RWPE2 (cell line): ENCODE measurements around the gene HOXA10.

Source experiments
- ATAC-seq: fragments of 200-7000 bp; cut with Tn5 transposase; 3 replicates; pipeline ENCODE4 v1.9.1; 2021; ENCODE audit warnings: low read depth
- DNase-seq: peaks from one replicate; pipeline ENCODE4 v3.0.0-alpha.2; 2020; ENCODE audit warnings: low spot score
- H3K27ac ChIP-seq: fragments of 450-650 bp; 2 replicates; pipeline ENCODE4 v1.5.1; 2017; ENCODE audit warnings: mild to moderate bottlenecking; ENCODE audit not compliant: poor library complexity, severe bottlenecking
- H3K27me3 ChIP-seq: fragments of 250-450 bp; sonication (Bioruptor Pico); 2 replicates; pipeline ENCODE4 v1.5.1; 2021; ENCODE audit warnings: mild to moderate bottlenecking, moderate library complexity; ENCODE audit not compliant: insufficient read depth, poor library complexity, severe bottlenecking
- H3K36me3 ChIP-seq: fragments of 250-450 bp; sonication (Bioruptor Pico); 2 replicates; pipeline ENCODE4 v1.5.1; 2020; ENCODE audit warnings: low read depth, mild to moderate bottlenecking, moderate library complexity
- H3K4me1 ChIP-seq: fragments of 250-450 bp; sonication (Bioruptor Pico); 2 replicates; pipeline ENCODE4 v1.5.1; 2021; ENCODE audit warnings: mild to moderate bottlenecking, moderate library complexity; ENCODE audit not compliant: insufficient read depth, poor library complexity, severe bottlenecking
- H3K4me3 ChIP-seq: fragments of 250-450 bp; sonication (Bioruptor Pico); 2 replicates; pipeline ENCODE4 v1.5.1; 2021; ENCODE audit warnings: mild to moderate bottlenecking, moderate library complexity; ENCODE audit not compliant: severe bottlenecking
- H3K9me3 ChIP-seq: fragments of 250-450 bp; sonication (Bioruptor Pico); 2 replicates; pipeline ENCODE4 v1.5.1; 2021; ENCODE audit warnings: mild to moderate bottlenecking, moderate library complexity; ENCODE audit not compliant: severe bottlenecking
- TF ChIP-seq, protein P1 (sequence below): fragments of 450-650 bp; IDR thresholded peaks from one replicate; pipeline ENCODE4 v1.5.1; 2017; ENCODE audit warnings: mild to moderate bottlenecking, moderate library complexity; ENCODE audit not compliant: poor library complexity, severe bottlenecking

Gene HOXA10

DNA sequence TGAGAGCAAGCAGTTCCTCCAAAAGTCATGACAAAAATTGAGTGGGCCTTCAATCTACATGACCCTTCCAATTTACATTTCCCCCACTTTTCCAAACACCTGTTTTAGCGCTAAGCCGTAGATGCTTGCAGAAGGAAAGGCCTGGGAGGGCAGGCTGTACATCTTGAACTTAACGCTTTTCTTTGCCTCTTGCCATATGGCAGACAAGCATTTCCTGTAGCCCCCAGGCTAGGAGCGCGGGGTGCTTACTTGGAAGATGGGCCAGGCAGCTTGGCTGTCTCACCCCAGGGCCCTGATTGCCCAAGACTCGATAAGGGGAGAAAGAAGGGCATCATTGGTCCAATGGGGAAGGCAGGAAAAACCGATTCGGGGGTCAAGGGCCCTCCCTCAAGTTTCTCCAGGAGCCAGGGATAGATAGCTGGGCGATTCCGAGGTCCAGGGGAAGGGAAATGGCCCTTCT is 1.8 kb downstream of the HOXA10 start:
- Histone ChIP-seq H3K4me3 (peak overlapping the region; percentile 54), H3K27ac (peak overlapping the region; percentile 93), H3K9me3 (no peaks in the 10 kb centered on the region), H3K36me3 (peaks cover 6% of the 10 kb centered on the region; the same call in 1 of the 2 replicates), H3K27me3 (no peaks in the 10 kb centered on the region), H3K4me1 (peaks cover 25% of the 10 kb centered on the region)
- ATAC-seq = no peak
- DNase-seq = peak; percentile 80
- TF ChIP-seq, protein P1, sequence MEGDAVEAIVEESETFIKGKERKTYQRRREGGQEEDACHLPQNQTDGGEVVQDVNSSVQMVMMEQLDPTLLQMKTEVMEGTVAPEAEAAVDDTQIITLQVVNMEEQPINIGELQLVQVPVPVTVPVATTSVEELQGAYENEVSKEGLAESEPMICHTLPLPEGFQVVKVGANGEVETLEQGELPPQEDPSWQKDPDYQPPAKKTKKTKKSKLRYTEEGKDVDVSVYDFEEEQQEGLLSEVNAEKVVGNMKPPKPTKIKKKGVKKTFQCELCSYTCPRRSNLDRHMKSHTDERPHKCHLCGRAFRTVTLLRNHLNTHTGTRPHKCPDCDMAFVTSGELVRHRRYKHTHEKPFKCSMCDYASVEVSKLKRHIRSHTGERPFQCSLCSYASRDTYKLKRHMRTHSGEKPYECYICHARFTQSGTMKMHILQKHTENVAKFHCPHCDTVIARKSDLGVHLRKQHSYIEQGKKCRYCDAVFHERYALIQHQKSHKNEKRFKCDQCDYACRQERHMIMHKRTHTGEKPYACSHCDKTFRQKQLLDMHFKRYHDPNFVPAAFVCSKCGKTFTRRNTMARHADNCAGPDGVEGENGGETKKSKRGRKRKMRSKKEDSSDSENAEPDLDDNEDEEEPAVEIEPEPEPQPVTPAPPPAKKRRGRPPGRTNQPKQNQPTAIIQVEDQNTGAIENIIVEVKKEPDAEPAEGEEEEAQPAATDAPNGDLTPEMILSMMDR = no peak

DNA sequence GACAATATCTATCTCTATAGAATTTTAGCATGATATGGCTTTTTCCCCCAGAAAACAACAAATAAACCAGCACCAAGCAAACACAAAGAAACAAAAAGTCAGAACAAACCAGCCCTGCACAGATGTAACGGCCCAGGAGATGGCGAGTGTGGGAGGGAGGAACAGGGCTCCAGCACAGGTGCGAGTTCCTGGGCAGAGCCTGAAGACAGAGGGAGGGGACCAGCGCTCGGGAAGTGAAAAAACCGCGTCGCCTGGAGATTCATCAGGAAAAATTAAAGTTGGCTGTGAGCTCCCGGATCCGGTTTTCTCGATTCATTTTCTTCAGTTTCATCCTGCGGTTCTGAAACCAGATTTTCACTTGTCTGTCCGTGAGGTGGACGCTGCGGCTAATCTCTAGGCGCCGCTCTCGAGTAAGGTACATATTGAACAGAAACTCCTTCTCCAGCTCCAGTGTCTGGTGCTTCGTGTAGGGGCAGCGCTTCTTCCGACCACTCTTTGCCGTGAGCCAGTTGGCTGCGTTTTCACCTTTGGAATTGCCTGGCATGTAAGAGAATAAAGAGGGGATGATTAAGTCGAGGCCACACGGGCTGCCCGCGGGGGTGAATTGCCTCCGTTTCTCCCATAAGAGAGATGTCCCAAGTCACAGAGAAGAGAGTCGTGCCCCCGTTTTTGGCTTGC is 2.3 kb downstream of the HOXA10 start:
- ATAC-seq (0 out of 3 replicates have a peak, but pooled peaks have one; percentile 9), DNase-seq (peak; percentile 63)
- no peaks in the 10 kb centered on the region for H3K9me3 ChIP-seq
- TF ChIP-seq, protein P1 = peak; percentile 7
- peaks cover 6% of the 10 kb centered on the region; the same call in 1 of the 2 replicates for H3K36me3 ChIP-seq
- peaks cover 20% of the 10 kb centered on the region for H3K4me1 ChIP-seq
- H3K4me3 ChIP-seq = peak overlapping the region; percentile 54
- H3K27ac ChIP-seq = peak overlapping the region; percentile 93
- no peaks in the 10 kb centered on the region for H3K27me3 ChIP-seq

DNA sequence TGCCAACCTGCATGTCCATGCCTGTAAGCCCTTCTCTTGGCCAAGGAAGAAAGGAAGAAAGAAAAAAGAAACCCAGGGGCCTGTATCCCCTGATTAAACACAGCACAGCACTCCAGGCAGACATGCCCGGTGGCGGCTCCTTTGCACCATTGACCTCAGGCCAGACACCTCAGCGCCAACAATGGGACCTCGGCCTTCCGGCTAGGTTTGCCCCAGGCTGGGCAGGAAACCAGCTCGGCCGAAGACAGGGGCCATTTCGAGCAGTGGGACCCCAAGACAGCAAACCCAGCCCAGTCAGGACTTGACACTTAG is 2.8 kb downstream of the HOXA10 start:
- Histone ChIP-seq H3K9me3 (no peaks in the 10 kb centered on the region), H3K4me1 (peaks cover 15% of the 10 kb centered on the region), H3K36me3 (peaks cover 6% of the 10 kb centered on the region; the same call in 1 of the 2 replicates), H3K27ac (peak overlapping the region; percentile 93), H3K27me3 (no peaks in the 10 kb centered on the region), H3K4me3 (peak overlapping the region; percentile 54)
- DNase-seq (peak; percentile 72), ATAC-seq (no peak)
- TF ChIP-seq, protein P1 = no peak

DNA sequence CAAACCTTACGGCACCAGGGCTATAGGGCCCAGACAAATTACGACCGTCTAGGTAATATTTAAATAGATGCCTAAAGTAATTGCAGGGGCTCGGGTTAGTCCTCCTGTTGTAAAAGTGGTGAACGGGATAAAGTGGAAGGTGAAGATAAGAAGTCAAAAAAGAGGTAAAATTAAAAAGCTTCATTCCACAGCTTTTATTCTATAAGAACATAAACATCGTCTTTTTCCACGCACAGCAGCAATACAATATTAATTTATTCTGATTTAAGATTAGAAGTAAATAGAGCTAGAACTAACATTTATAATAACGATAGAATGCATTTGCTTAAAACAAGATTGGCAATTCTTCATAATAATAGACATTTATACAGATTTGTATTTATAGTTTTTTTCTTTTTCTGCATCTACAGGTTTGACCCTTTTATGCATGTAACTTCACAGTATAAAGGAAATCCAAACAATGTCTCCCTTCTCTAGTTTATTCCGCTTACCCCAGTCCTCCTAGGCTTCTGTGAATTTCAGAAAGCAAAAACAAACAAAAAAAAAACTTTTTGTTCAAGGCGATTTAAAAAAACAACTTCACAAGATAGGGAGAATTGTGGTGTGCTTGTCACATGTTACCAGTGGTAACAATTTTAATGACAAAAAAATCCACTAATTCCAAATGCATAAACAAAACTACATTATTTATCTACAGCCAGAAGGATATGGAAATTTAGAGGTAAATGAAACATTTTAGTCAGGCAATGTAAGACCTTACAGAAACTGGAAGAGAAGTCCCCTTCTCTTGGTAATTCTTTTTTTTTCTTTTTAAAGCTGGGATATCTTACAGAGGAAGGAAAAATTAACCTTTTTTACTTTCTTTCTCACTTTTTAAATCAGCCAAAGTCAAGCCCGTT is 3.4 kb downstream of the HOXA10 start:
- H3K36me3 ChIP-seq = peaks cover 6% of the 10 kb centered on the region; the same call in 1 of the 2 replicates
- no peaks in the 10 kb centered on the region for H3K27me3 ChIP-seq
- H3K9me3 ChIP-seq = no peaks in the 10 kb centered on the region
- peak overlapping the region; percentile 54 for H3K4me3 ChIP-seq
- H3K27ac ChIP-seq = peak overlapping the region; percentile 93
- DNase-seq (no peak), ATAC-seq (no peak)
- TF ChIP-seq, protein P1 = no peak
- H3K4me1 ChIP-seq = peaks cover 13% of the 10 kb centered on the region
